Gastroesophageal sphincter (tissue), 4 donors: ENCODE data around the gene HEATR5B. TPM values are rescaled to one million over a fixed set of nuclear protein-coding genes. Genes with fewer than 3 reads are reported as not detected.

ENCODE experiments used
- total RNA-seq, 4 donors: library from RNA; depleted of rRNA; stranded (reverse); fragments of >200 nt; gene quantifications; one replicate each; pipeline ENCODE4 v1.1.0, GENCODE V29; 2016

Gene HEATR5B
- total RNA-seq, 4 donors from 2014 or later, result 17.6 to 32.1 (median 22.1) TPM

Other genes with a start within 250 kb of the HEATR5B start
- gene STRN, start 117.8 kb downstream of the HEATR5B start, total RNA-seq, result 10 to 100 TPM; 18.5 to 24.6 (median 20.9) TPM
- gene GPATCH11, start 146 bp upstream of the HEATR5B start, total RNA-seq, result 10 to 100 TPM in 1 of 4 donors, 1 to 10 TPM in 3; 6.3 to 10.6 (median 7.6) TPM
- 10 to 100 TPM; 25.3 to 33.2 (median 29.9) TPM for gene EIF2AK2, start 72.6 kb upstream of the HEATR5B start, total RNA-seq
- gene SULT6B1, start 104.3 kb upstream of the HEATR5B start, total RNA-seq, result not detected
- 10 to 100 TPM; 21.0 to 37.4 (median 28.7) TPM for gene CEBPZOS, start 112.1 kb upstream of the HEATR5B start, total RNA-seq
- gene CEBPZ, start 147.2 kb upstream of the HEATR5B start, total RNA-seq, result 10 to 100 TPM; 22.1 to 48.9 (median 41.8) TPM
- 10 to 100 TPM; 18.1 to 23.2 (median 19.4) TPM for gene NDUFAF7, start 147.3 kb upstream of the HEATR5B start, total RNA-seq
- gene PRKD3, start 240.5 kb upstream of the HEATR5B start, total RNA-seq, result 10 to 100 TPM; 29.3 to 40.3 (median 38.3) TPM